Testis (tissue), 2 donors: Measurements from ENCODE around the gene U2AF2.

ENCODE experiments used
- POLR2A ChIP-seq: fragments of 450-650 bp; IDR thresholded peaks from one replicate; pipeline ENCODE4 v1.6.1; 2017; ENCODE audit warnings: antibody characterized with exemption, mild to moderate bottlenecking, moderate library complexity
- TF ChIP-seq, protein P1 (sequence below), 3 experiments: fragments of 450-650 bp in 2 of 3; fragments of 200-600 bp in 1 of 3; sonication (generic) in 1 of 3; IDR thresholded peaks; one replicate each; pipeline ENCODE4 v1.5.1; 2016 to 2019; ENCODE audit warnings: antibody characterized with exemption in 3 of 3, mild to moderate bottlenecking in 2 of 3, moderate library complexity in 1 of 3

DNA sequence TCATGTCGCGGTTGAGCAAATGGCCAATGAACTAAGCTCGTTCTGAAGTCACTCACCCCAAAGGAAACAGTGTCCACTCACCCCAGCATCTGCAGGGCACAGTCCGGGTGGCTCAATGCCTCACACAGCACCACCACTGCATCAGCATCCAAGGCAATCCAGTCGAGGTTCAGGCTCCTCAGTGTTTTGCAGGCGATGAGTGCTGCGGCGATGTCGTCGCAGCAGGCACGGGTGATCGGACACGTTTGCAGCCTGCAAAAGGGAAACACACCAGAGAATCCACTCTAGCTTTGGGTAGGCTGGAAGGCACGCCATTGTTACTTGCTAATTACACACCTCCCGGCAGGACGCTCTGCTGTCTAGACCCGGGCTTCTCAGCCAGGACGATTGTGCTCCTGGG lies 56.9 kb downstream of the U2AF2 start:
- TF ChIP-seq, protein P1, sequence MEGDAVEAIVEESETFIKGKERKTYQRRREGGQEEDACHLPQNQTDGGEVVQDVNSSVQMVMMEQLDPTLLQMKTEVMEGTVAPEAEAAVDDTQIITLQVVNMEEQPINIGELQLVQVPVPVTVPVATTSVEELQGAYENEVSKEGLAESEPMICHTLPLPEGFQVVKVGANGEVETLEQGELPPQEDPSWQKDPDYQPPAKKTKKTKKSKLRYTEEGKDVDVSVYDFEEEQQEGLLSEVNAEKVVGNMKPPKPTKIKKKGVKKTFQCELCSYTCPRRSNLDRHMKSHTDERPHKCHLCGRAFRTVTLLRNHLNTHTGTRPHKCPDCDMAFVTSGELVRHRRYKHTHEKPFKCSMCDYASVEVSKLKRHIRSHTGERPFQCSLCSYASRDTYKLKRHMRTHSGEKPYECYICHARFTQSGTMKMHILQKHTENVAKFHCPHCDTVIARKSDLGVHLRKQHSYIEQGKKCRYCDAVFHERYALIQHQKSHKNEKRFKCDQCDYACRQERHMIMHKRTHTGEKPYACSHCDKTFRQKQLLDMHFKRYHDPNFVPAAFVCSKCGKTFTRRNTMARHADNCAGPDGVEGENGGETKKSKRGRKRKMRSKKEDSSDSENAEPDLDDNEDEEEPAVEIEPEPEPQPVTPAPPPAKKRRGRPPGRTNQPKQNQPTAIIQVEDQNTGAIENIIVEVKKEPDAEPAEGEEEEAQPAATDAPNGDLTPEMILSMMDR (IDR thresholded peaks at IDR 0.05), result no peak
- TF ChIP-seq POLR2A, result no peak
